B cell (primary cell): ENCODE data around the gene FAT3. TPM values are rescaled to one million over a fixed set of nuclear protein-coding genes. Genes with fewer than 3 reads are reported as not detected.

Experiments used
- ATAC-seq: fragments of 200-7000 bp; cut with Tn5 transposase; one replicate; pipeline ENCODE4 v1.10.0; 2021; ENCODE audit warnings: low read depth, mild to moderate bottlenecking, moderate number of reproducible peaks, moderate library complexity
- CTCF ChIA-PET: fragments of 350-600 bp; sonication (Branson Sonifier 250); formaldehyde crosslinking; loops from one replicate; lab custom pipeline; 2021; ENCODE audit warnings: antibody characterized with exemption, inconsistent platforms; lab: Charles Lee
- POLR2A ChIA-PET: fragments of 350-600 bp; sonication (Branson Sonifier 250); formaldehyde crosslinking; loops from one replicate; lab custom pipeline; 2021; ENCODE audit warnings: antibody characterized with exemption; lab: Charles Lee
- DNase-seq: peaks from one replicate; pipeline ENCODE4 v3.0.0; 2013
- H2AFZ ChIP-seq: 2 replicates; pipeline ENCODE4 v1.6.1; 2012; ENCODE audit warnings: mild to moderate bottlenecking, low read depth, low read length; ENCODE audit not compliant: insufficient read depth, poor library complexity, severe bottlenecking
- H3K27ac ChIP-seq, 2 donors: 1 replicate in 1 of 2; 2 replicates in 1 of 2; pipeline ENCODE4 v1.5.1; 2012 to 2013; ENCODE audit warnings: low read length in 2 of 2, mild to moderate bottlenecking in 2 of 2, moderate library complexity in 1 of 2
- H3K27me3 ChIP-seq, 4 experiments: fragments of 200-600 bp in 1 of 4; sonication (generic) in 1 of 4; replicated peaks in 1 of 4; 1 replicate in 2 of 4; 2 replicates in 2 of 4; pipeline versions ENCODE4 v1.6.1 to v1.7.0; 2013 to 2016; ENCODE audit warnings: low read length in 3 of 4, mild to moderate bottlenecking in 2 of 4, mixed read lengths in 1 of 4, moderate library complexity in 1 of 4; ENCODE audit not compliant: insufficient read depth in 4 of 4, control insufficient read depth in 3 of 4; ENCODE audit errors: control extremely low read depth in 1 of 4
- H3K36me3 ChIP-seq, 2 experiments: replicated peaks in 1 of 2; 1 replicate in 1 of 2; 2 replicates in 1 of 2; pipeline versions ENCODE4 v1.6.1 to v1.7.1; 2013; ENCODE audit warnings: low read length in 1 of 2; ENCODE audit not compliant: insufficient read depth in 2 of 2, control insufficient read depth in 1 of 2; ENCODE audit errors: control extremely low read depth in 1 of 2, extremely low read depth in 1 of 2
- H3K4me1 ChIP-seq, 2 donors: fragments of 200-600 bp in 1 of 2; sonication (generic) in 1 of 2; 1 replicate in 1 of 2; 2 replicates in 1 of 2; pipeline versions ENCODE4 v1.5.1 to v1.6.1; 2013 to 2017; ENCODE audit warnings: low read length in 2 of 2; ENCODE audit not compliant: control insufficient read depth in 2 of 2, insufficient read depth in 2 of 2
- H3K4me2 ChIP-seq: replicated peaks from 2 replicates; pipeline ENCODE3; 2012; ENCODE audit warnings: mild to moderate bottlenecking, low read depth, low read length; ENCODE audit not compliant: poor library complexity, severe bottlenecking
- H3K4me3 ChIP-seq, 5 experiments: fragments of 200-600 bp in 1 of 5; sonication (generic) in 1 of 5; 1 replicate in 3 of 5; 2 replicates in 2 of 5; pipeline versions ENCODE4 v1.5.1 to v1.7.0; 2011 to 2016; ENCODE audit warnings: low read length in 4 of 5, mild to moderate bottlenecking in 4 of 5, low read depth in 2 of 5, control low read depth in 1 of 5, moderate library complexity in 1 of 5; ENCODE audit not compliant: insufficient read depth in 1 of 5; ENCODE audit errors: control extremely low read depth in 1 of 5, extremely low read depth in 1 of 5
- H3K79me2 ChIP-seq: fragments of 200-600 bp; sonication (generic); one replicate; pipeline ENCODE4 v1.6.0; 2016; ENCODE audit warnings: low read length; ENCODE audit not compliant: control insufficient read depth, insufficient read depth
- H3K9ac ChIP-seq: fragments of 200-600 bp; sonication (generic); 2 replicates; pipeline ENCODE4 v1.6.1; 2017; ENCODE audit warnings: mild to moderate bottlenecking, low read length, moderate library complexity
- H3K9me3 ChIP-seq, 3 donors: one replicate each; pipeline versions ENCODE4 v1.6.1 to v1.7.1; 2013; ENCODE audit warnings: low read length in 2 of 3; ENCODE audit not compliant: control insufficient read depth in 2 of 3, insufficient read depth in 1 of 3; ENCODE audit errors: control extremely low read depth in 1 of 3
- H4K20me1 ChIP-seq: 2 replicates; pipeline ENCODE4 v1.6.0; 2012; ENCODE audit warnings: mild to moderate bottlenecking, low read length; ENCODE audit not compliant: insufficient read depth, control insufficient read depth, poor library complexity, severe bottlenecking
- H3K27ac Mint-ChIP-seq: one replicate; pipeline ENCODE4 v1.8.0; 2021; ENCODE audit warnings: mixed read lengths
- H3K27me3 Mint-ChIP-seq: one replicate; pipeline ENCODE4 v1.8.0; 2021; ENCODE audit warnings: mixed read lengths
- H3K4me1 Mint-ChIP-seq: one replicate; pipeline ENCODE4 v1.8.0; 2021; ENCODE audit warnings: mixed read lengths
- H3K4me3 Mint-ChIP-seq: one replicate; pipeline ENCODE4 v1.8.0; 2021; ENCODE audit warnings: mixed read lengths
- H3K9me3 Mint-ChIP-seq: one replicate; pipeline ENCODE4 v1.8.0; 2022; ENCODE audit warnings: mixed read lengths; ENCODE audit not compliant: insufficient read depth
- EZH2 ChIP-seq: IDR thresholded peaks from 2 replicates; pipeline ENCODE4 v1.6.1; 2012; ENCODE audit warnings: borderline replicate concordance, low read depth, mild to moderate bottlenecking, moderate library complexity, low read length; ENCODE audit not compliant: insufficient read depth, poor library complexity, severe bottlenecking
- WGBS: methylation state at CpG from one replicate; pipeline ENCODE4 v1.1.5; 2013; ENCODE audit warnings: missing lambda C conversion rate; ENCODE audit not compliant: insufficient coverage; 5-methylcytosine and 5-hydroxymethylcytosine counted together
- intact Hi-C: fragments of 100-400 bp; cut with micrococcal nuclease; formaldehyde crosslinking; loops from one replicate; pipeline ENCODE4 v1.10.0; 2022
- polyA plus RNA-seq: library from polyadenylated mRNA; depleted of rRNA; stranded (reverse); fragments of >200 nt; gene quantifications from 2 replicates; pipeline ENCODE4 v1.2.3, GENCODE V29; 2012
- total RNA-seq, 2 donors: library from RNA; stranded (reverse); fragments of 120-200 nt in 1 of 2; gene quantifications; 1 replicate in 1 of 2; 2 replicates in 1 of 2; pipeline versions ENCODE4 v1.2.3 to v1.2.4, GENCODE V29; 2013 to 2022
- TF ChIP-seq, protein P1 (sequence below): fragments of 200-600 bp; IDR thresholded peaks from one replicate; pipeline ENCODE4 v1.8.0; 2022; ENCODE audit warnings: antibody characterized with exemption, mild to moderate bottlenecking

Gene FAT3
- total and polyA plus RNA-seq, 2 donors (not counting 1 experiment from before 2014, with no cell fraction given): not detected

GRCh38 chr11:92267968-92268367 lies 43.4 kb downstream of the FAT3 start:
- no peaks in the 10 kb centered on the region for H3K27me3 ChIP-seq
- H3K27ac Mint-ChIP-seq: no peak overlapping the region
- H3K4me3 Mint-ChIP-seq: no peak overlapping the region
- no peak overlapping the region for H2AFZ ChIP-seq
- POLR2A ChIA-PET: no interaction called here
- intact Hi-C loops: no loop called here
- no peak overlapping the region for H3K27ac ChIP-seq
- H3K4me1 Mint-ChIP-seq: no peaks in the 10 kb centered on the region
- H4K20me1 ChIP-seq: no peaks in the 10 kb centered on the region
- no peaks in the 10 kb centered on the region for H3K4me1 ChIP-seq
- DNase-seq (no peak), ATAC-seq (no peak)
- no peaks in the 10 kb centered on the region for H3K9me3 Mint-ChIP-seq
- H3K79me2 ChIP-seq: no peaks in the 10 kb centered on the region
- H3K27me3 Mint-ChIP-seq: no peaks in the 10 kb centered on the region
- H3K9ac ChIP-seq: no peak overlapping the region
- no peak for TF ChIP-seq EZH2
- TF ChIP-seq, protein P1, sequence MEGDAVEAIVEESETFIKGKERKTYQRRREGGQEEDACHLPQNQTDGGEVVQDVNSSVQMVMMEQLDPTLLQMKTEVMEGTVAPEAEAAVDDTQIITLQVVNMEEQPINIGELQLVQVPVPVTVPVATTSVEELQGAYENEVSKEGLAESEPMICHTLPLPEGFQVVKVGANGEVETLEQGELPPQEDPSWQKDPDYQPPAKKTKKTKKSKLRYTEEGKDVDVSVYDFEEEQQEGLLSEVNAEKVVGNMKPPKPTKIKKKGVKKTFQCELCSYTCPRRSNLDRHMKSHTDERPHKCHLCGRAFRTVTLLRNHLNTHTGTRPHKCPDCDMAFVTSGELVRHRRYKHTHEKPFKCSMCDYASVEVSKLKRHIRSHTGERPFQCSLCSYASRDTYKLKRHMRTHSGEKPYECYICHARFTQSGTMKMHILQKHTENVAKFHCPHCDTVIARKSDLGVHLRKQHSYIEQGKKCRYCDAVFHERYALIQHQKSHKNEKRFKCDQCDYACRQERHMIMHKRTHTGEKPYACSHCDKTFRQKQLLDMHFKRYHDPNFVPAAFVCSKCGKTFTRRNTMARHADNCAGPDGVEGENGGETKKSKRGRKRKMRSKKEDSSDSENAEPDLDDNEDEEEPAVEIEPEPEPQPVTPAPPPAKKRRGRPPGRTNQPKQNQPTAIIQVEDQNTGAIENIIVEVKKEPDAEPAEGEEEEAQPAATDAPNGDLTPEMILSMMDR: no peak
- peaks cover 0 to 1% (median 0%) of the 10 kb centered on the region in 3 donors for H3K9me3 ChIP-seq
- CTCF ChIA-PET: no interaction called here
- H3K4me3 ChIP-seq: no peak overlapping the region
- H3K36me3 ChIP-seq: no peaks in the 10 kb centered on the region
- no peak overlapping the region for H3K4me2 ChIP-seq

- ATAC-seq: no peak
- no peak overlapping the region for H3K4me2 ChIP-seq
- H3K9me3 Mint-ChIP-seq: no peaks in the 10 kb centered on the region
- TF ChIP-seq, protein P1: no peak
- no peak for TF ChIP-seq EZH2
- peaks cover 0 to 1% (median 0%) of the 10 kb centered on the region in 3 donors for H3K9me3 ChIP-seq
- H3K79me2 ChIP-seq: no peaks in the 10 kb centered on the region
- POLR2A ChIA-PET: no interaction called here
- no peaks in the 10 kb centered on the region for H3K36me3 ChIP-seq
- H3K4me1 Mint-ChIP-seq: no peaks in the 10 kb centered on the region
- H4K20me1 ChIP-seq: no peaks in the 10 kb centered on the region
- H3K4me3 ChIP-seq: no peak overlapping the region
- WGBS: no CpG with 5 or more reads among the region's 1 CpG
- no peaks in the 10 kb centered on the region for H3K4me1 ChIP-seq
- CTCF ChIA-PET: no interaction called here
- DNase-seq: no peak
- H3K27ac Mint-ChIP-seq: no peak overlapping the region
- intact Hi-C loops: no loop called here
- no peak overlapping the region for H2AFZ ChIP-seq
- no peak overlapping the region for H3K4me3 Mint-ChIP-seq
- no peak overlapping the region for H3K9ac ChIP-seq
- H3K27me3 ChIP-seq: no peaks in the 10 kb centered on the region
- H3K27ac ChIP-seq: no peak overlapping the region
- no peaks in the 10 kb centered on the region for H3K27me3 Mint-ChIP-seq
Measured at GRCh38 chr11:92268546-92268945, 43.9 kb downstream of the FAT3 start.
